NT2/D1 (cell line): ENCODE results near the gene TIMM13.

Source experiments
- YY1 ChIP-seq: IDR thresholded peaks from 2 replicates; pipeline ENCODE4 v1.6.1; 2011; ENCODE audit not compliant: insufficient read length, insufficient read depth
- ZNF274 ChIP-seq: IDR thresholded peaks from 2 replicates; pipeline ENCODE4 v1.6.1; 2011; ENCODE audit warnings: mild to moderate bottlenecking, low read depth, low read length

- no peak for TF ChIP-seq YY1
- no peak for TF ChIP-seq ZNF274
These were observed 9.0 kb upstream of the TIMM13 start for GRCh38 chr19:2436384-2436783.
